ENCODE data around the gene PPFIA1. TPM values are rescaled to one million over a fixed set of nuclear protein-coding genes. Genes with fewer than 3 reads are reported as not detected.

The PPFIA1 gene
- total and polyA plus RNA-seq, 2 of the 13 experiments (the other 11 are each of a cell fraction or from before 2014, with no cell fraction given) = 29.9 to 45.2 TPM

- Histone ChIP-seq H3K79me2 (ENCODE audit: insufficient read depth, low read length) (no peaks in the 10 kb centered on the region), H3K4me3 (replicated peaks in 1 of 3; ENCODE audit: insufficient read depth in 1 of 3, low read depth in 2 of 3, low read length in 3 of 3) (no peak overlapping the region), H3K4me1 (ENCODE audit: insufficient read depth, low read length) (no peaks in the 10 kb centered on the region), H3K9me3 (ENCODE audit: low read length) (no peaks in the 10 kb centered on the region), H4K20me1 (ENCODE audit: insufficient read depth, low read length) (no peaks in the 10 kb centered on the region), H3K36me3 (replicated peaks in 1 of 2; ENCODE audit: control insufficient read depth in 1 of 2, insufficient read depth in 2 of 2, low read length in 2 of 2) (peaks cover 26 to 64% of the 10 kb centered on the region in 2 experiments; a peak in 4 of 5 replicates), H2AFZ (ENCODE audit: low read length) (no peak overlapping the region), H3K4me2 (ENCODE audit: low read depth, low read length) (no peak overlapping the region), H3K27ac (ENCODE audit: extremely low read length, insufficient read depth, low read length) (no peak overlapping the region), H3K9ac (ENCODE audit: insufficient read depth, low read depth, low read length) (no peak overlapping the region), H3K27me3 (ENCODE audit: control insufficient read depth in 1 of 2, insufficient read depth in 2 of 2, low read length in 2 of 2) (no peaks in the 10 kb centered on the region)
- CTCF ChIA-PET (ENCODE audit: low intra/inter-chr PET ratio, low total read pairs) = no interaction called here
- ATAC-seq (no peak), DNase-seq (ENCODE audit: low spot score) (no peak), FAIRE-seq (no peak)
- in situ Hi-C loops (cut with HindIII; ENCODE audit: extremely low pct_ligation_motif_present, low pct_unique_long_range_greater_than_20kb) = no loop called here
- POLR2A ChIA-PET = no interaction called here
- WGBS (ENCODE audit: low lambda C conversion rate) = 96% methylated on average over 3 of the region's 3 CpGs
- TF ChIP-seq SETDB1 (CRISPR knock-in tag; IDR thresholded peaks at IDR 0.05; ENCODE audit: borderline replicate concordance) = no peak
- no peak for TF ChIP-seq ZNF33B (CRISPR knock-in tag; IDR thresholded peaks at IDR 0.05)
- TF ChIP-seq TMF1 (CRISPR knock-in tag; IDR thresholded peaks at IDR 0.05; ENCODE audit: low read depth) = no peak
- no peak for TF ChIP-seq MTERF4 (CRISPR knock-in tag; IDR thresholded peaks at IDR 0.05)
- no peak for TF ChIP-seq LBX2 (CRISPR knock-in tag; IDR thresholded peaks at IDR 0.05; ENCODE audit: borderline replicate concordance)
- no peak for TF ChIP-seq SOX13 (IDR thresholded peaks at IDR 0.05)
- TF ChIP-seq SOX13 (CRISPR knock-in tag; conservative IDR thresholded peaks at IDR 0.05 in 1 of 2, IDR thresholded peaks at IDR 0.05 in 1 of 2) = no peak
- TF ChIP-seq CREM (IDR thresholded peaks at IDR 0.05) = no peak
- TF ChIP-seq CREM (CRISPR knock-in tag; IDR thresholded peaks at IDR 0.05) = no peak
- TF ChIP-seq ZNF562 (CRISPR knock-in tag; IDR thresholded peaks at IDR 0.05; ENCODE audit: borderline replicate concordance) = no peak
- TF ChIP-seq NFKB2 (CRISPR knock-in tag; IDR thresholded peaks at IDR 0.05; ENCODE audit: borderline replicate concordance) = no peak
- no peak for TF ChIP-seq CHCHD3 (CRISPR knock-in tag; IDR thresholded peaks at IDR 0.05)
- TF ChIP-seq ZNF768 (CRISPR knock-in tag; IDR thresholded peaks at IDR 0.05) = no peak
- no peak for TF ChIP-seq SIX4 (CRISPR knock-in tag; IDR thresholded peaks at IDR 0.05)
- TF ChIP-seq SIN3A (IDR thresholded peaks at IDR 0.05; ENCODE audit: borderline replicate concordance, low read depth, low read length) = no peak
- no peak for TF ChIP-seq ZNF160 (CRISPR knock-in tag; IDR thresholded peaks at IDR 0.05)
- TF ChIP-seq TBX3 (IDR thresholded peaks at IDR 0.05; ENCODE audit: borderline replicate concordance) = no peak
- TF ChIP-seq ZNF18 (CRISPR knock-in tag; IDR thresholded peaks at IDR 0.05; ENCODE audit: insufficient replicate concordance) = no peak
- TF ChIP-seq TRAFD1 (CRISPR knock-in tag; IDR thresholded peaks at IDR 0.05; ENCODE audit: borderline replicate concordance) = no peak
- TF ChIP-seq SSRP1 (CRISPR knock-in tag; IDR thresholded peaks at IDR 0.05) = no peak
- no peak for TF ChIP-seq ZNF567 (CRISPR knock-in tag; IDR thresholded peaks at IDR 0.05; ENCODE audit: borderline replicate concordance)
- TF ChIP-seq HMG20B (CRISPR knock-in tag; conservative IDR thresholded peaks at IDR 0.05) = no peak
- intact Hi-C loops (cut with micrococcal nuclease; ENCODE audit: unreplicated experiment) = no loop called here
- no TSS peak for BruUV-seq (replicated peaks)
Observed at GRCh38 chr11:70351646-70352045, 81.2 kb downstream of the PPFIA1 start.

Data from HepG2 (cell line).